GM21367 (cell line): ENCODE results near the gene MMP15.
"Not testable (repeated sequence)": the region's sequence is repeated elsewhere in the genome, so short reads cannot be mapped to it uniquely, and the experiment has no call there.

Experiments used
- ATAC-seq: cut with Tn5 transposase; IDR thresholded peaks from one replicate; pipeline ENCODE4 v1.9.1; 2021; ENCODE audit not compliant: unreplicated experiment

Gene MMP15

GRCh38 chr16:58048494-58049231 is 23.1 kb downstream of the MMP15 start:
- no peak for ATAC-seq

GRCh38 chr16:58049232-58050185 is 24.0 kb downstream of the MMP15 start:
- no peak for ATAC-seq

- ATAC-seq, result no peak
Observed at GRCh38 chr16:58051296-58051695, 25.7 kb downstream of the MMP15 start.

GRCh38 chr16:58051821-58052603 is 26.5 kb downstream of the MMP15 start:
- ATAC-seq, result no peak

- no peak for ATAC-seq
Observed at GRCh38 chr16:58053682-58054005, 28.1 kb downstream of the MMP15 start.

- ATAC-seq, result no peak
Observed at GRCh38 chr16:58054289-58054688, 28.7 kb downstream of the MMP15 start.

- no peak for ATAC-seq
Observed at GRCh38 chr16:58056580-58056979, 31.0 kb downstream of the MMP15 start.

- ATAC-seq, result no peak
Observed at GRCh38 chr16:58057121-58057520, 31.6 kb downstream of the MMP15 start.

- ATAC-seq, result no peak
Observed at GRCh38 chr16:58057784-58058183, 32.2 kb downstream of the MMP15 start.

- ATAC-seq, result no peak
Observed at GRCh38 chr16:58062821-58063220, 37.3 kb downstream of the MMP15 start.

GRCh38 chr16:58063377-58064076 is 38.0 kb downstream of the MMP15 start:
- ATAC-seq, result no peak

- no peak for ATAC-seq
Observed at GRCh38 chr16:58070585-58070984, 45.0 kb downstream of the MMP15 start.

- not testable (repeated sequence) for ATAC-seq
Observed at GRCh38 chr16:58072134-58072533, 46.6 kb downstream of the MMP15 start.

- not testable (repeated sequence) for ATAC-seq
Observed at GRCh38 chr16:58073086-58073485, 47.5 kb downstream of the MMP15 start.

GRCh38 chr16:58074657-58075056 is 49.1 kb downstream of the MMP15 start:
- ATAC-seq, result no peak

- ATAC-seq, result no peak
Observed at GRCh38 chr16:58076514-58076913, 51.0 kb downstream of the MMP15 start.

GRCh38 chr16:58077796-58078195 is 52.2 kb downstream of the MMP15 start:
- ATAC-seq, result no peak

GRCh38 chr16:58080657-58081056 is 55.1 kb downstream of the MMP15 start:
- ATAC-seq, result not testable (repeated sequence)

- ATAC-seq, result no peak
Observed at GRCh38 chr16:58082381-58082780, 56.8 kb downstream of the MMP15 start.

- no peak for ATAC-seq
Observed at GRCh38 chr16:58084635-58085034, 59.1 kb downstream of the MMP15 start.

- no peak for ATAC-seq
Observed at GRCh38 chr16:58085171-58085570, 59.6 kb downstream of the MMP15 start.
